ENCODE results near the gene NEURL1.

- no peak for TF ChIP-seq CTCF (IDR thresholded peaks at IDR 0.05)
- no peak for TF ChIP-seq POLR2A (IDR thresholded peaks at IDR 0.05)
These were observed 54.5 kb downstream of the NEURL1 start for GRCh38 chr10:103548006-103548405.

Measured in Peyer's patch (tissue), 4 donors.